SH-SY5Y (cell line): ENCODE measurements around the gene SLC2A11.

ENCODE experiments used
- GATA2 ChIP-seq: IDR thresholded peaks from 2 replicates; pipeline ENCODE4 v1.6.1; 2011; ENCODE audit warnings: mild to moderate bottlenecking, low read depth, low read length
- GATA3 ChIP-seq: IDR thresholded peaks from 2 replicates; pipeline ENCODE4 v1.6.1; 2011; ENCODE audit warnings: low read depth, mild to moderate bottlenecking, low read length, moderate library complexity

- TF ChIP-seq GATA2 (no peak), GATA3 (no peak)
Observed at GRCh38 chr22:23820748-23821211, 36.9 kb upstream of the SLC2A11 start.
